Fibroblast of villous mesenchyme (primary cell): ENCODE data around the gene ALS2. TPM values are rescaled to one million over a fixed set of nuclear protein-coding genes. Genes with fewer than 3 reads are reported as not detected.
A peak's percentile ranks its signal among the peaks of the same experiment; 100 is the strongest.

Experiments
- DNase-seq: peaks from one replicate; pipeline ENCODE4 v3.0.0-alpha.2; 2010; ENCODE audit warnings: low read depth
- H3K4me3 ChIP-seq: 2 replicates; pipeline ENCODE4 v1.5.1; 2011; ENCODE audit warnings: low read depth, mild to moderate bottlenecking, low read length
- total RNA-seq: library from RNA; depleted of rRNA; stranded (reverse); fragments of >200 nt; gene quantifications from 2 replicates; pipeline ENCODE4 v1.2.3, GENCODE V29; 2012
- TF ChIP-seq, protein P1 (sequence below): IDR thresholded peaks from 2 replicates; pipeline ENCODE4 v1.5.1; 2012; ENCODE audit warnings: low read depth, mild to moderate bottlenecking, low read length; ENCODE audit not compliant: insufficient read depth

The ALS2 gene
- total RNA-seq, 1 donor = 44.0 TPM

DNA sequence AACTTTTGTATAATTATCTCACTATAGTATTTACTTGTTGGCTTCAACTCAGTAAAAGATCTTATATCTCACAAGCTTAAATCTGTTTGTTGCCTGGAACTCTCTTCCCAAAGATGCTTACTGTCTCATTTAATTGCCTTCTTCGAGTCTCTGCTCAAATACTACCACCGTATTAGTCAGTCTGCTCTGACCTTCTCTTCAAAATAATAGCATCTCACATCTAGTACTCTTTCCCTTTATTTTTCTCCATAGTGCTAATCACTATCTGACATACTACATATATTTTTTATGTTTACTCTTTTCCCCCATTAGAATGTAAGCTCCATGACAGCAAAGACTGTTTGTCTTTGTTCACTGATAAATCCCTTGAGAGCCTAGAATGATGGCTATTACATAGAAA is 71.7 kb downstream of the ALS2 start:
- TF ChIP-seq, protein P1, sequence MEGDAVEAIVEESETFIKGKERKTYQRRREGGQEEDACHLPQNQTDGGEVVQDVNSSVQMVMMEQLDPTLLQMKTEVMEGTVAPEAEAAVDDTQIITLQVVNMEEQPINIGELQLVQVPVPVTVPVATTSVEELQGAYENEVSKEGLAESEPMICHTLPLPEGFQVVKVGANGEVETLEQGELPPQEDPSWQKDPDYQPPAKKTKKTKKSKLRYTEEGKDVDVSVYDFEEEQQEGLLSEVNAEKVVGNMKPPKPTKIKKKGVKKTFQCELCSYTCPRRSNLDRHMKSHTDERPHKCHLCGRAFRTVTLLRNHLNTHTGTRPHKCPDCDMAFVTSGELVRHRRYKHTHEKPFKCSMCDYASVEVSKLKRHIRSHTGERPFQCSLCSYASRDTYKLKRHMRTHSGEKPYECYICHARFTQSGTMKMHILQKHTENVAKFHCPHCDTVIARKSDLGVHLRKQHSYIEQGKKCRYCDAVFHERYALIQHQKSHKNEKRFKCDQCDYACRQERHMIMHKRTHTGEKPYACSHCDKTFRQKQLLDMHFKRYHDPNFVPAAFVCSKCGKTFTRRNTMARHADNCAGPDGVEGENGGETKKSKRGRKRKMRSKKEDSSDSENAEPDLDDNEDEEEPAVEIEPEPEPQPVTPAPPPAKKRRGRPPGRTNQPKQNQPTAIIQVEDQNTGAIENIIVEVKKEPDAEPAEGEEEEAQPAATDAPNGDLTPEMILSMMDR = no peak
- DNase-seq = no peak
- H3K4me3 ChIP-seq = no peak overlapping the region

DNA sequence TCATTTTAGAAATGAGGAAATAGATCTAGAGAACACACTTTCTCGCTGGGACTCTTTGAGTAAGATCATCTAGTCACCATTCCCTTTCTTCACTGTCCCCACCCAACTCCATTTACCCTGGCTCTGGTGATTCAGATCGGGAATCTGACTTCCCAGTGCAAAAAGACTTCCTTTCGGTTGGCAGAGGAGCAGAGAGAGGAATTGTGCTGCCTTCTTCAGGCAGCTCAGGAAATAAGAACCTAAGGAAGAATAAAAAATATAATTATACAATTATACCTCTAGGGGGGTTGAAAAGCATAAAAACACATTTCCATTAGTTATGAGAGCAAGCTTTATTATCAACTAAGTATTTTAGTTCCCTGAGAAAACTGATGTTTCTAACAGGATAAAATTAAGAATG is 73.0 kb downstream of the ALS2 start:
- DNase-seq = peak; percentile 17
- TF ChIP-seq, protein P1 = no peak
- H3K4me3 ChIP-seq = no peak overlapping the region

DNA sequence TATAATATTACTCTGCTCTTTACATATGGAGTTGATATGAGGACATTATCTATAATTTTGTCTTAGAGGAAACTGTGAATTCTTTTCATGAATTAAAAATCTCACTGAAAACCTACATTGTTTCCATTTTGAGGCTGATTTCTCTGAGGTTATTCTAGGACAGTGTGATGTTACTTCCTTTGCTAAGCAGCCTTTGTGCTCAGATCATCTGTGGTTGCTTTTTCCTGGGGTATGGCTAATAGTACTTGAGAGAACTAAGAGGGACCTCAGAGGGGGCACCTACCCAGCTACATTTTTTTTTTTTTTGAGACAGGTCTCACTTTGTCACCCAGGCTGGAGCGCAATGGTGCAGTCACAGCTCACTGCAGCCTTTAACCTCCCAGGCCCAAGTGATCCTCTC is 73.6 kb downstream of the ALS2 start:
- TF ChIP-seq, protein P1 = no peak
- no peak for DNase-seq
- no peak overlapping the region for H3K4me3 ChIP-seq

DNA sequence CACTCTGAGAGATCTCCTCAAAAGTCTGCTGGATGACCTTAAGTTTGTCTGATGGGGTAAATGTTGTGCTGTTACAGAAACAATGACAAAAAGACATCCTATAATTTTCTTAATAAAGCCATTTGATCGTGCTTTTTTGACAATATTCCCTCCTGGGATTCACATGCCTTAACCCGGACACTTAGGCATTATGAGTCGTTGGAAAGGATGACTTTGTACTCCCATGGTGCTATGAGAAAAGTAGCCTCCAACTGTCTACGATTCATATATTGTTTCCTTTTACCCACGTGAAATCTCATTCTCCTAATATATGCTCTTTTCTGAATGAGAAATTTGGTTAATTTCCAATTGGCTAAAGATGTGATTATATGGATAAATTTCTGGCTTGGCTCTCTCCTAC is 76.2 kb downstream of the ALS2 start:
- no peak overlapping the region for H3K4me3 ChIP-seq
- DNase-seq = no peak
- TF ChIP-seq, protein P1 = no peak

DNA sequence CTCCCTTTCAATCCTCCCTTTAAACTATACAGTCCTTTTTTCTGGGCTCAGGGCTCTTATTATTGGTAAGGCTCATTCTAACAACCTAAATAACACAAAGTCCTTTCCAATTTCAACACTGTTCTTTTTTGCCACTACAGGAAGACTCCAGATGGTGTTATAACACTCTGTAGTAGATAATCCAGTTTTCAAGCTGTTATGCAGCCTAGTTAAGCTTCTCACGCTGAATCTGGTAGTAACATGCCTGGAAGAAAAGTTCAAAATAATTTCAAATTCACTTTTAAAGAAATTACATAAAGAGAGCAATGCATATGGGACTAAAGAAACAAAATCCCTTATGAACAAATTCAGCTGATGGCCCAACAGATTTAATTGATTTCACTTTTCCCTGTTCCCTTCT is 79.1 kb downstream of the ALS2 start:
- TF ChIP-seq, protein P1 = no peak
- no peak overlapping the region for H3K4me3 ChIP-seq
- no peak for DNase-seq

DNA sequence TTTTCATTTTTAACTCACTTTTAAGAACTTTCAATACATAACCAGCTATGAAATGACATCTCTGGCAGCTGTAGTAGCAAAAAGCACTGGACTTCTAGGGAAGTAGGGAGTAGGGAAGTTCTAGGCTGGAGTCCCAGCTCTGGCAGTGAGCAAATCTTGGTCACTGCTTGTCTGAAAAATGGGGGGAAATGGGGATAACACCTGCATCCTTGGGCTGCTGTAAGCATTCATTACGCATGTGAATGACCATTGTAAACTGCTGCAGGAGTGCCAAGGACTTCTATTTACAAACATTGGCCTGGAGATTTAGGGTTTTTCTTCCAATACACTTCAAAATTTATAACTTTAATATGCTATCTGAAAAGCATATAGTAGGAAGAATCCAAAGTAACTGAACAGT is 81.3 kb downstream of the ALS2 start:
- no peak for DNase-seq
- TF ChIP-seq, protein P1 = no peak
- no peak overlapping the region for H3K4me3 ChIP-seq

DNA sequence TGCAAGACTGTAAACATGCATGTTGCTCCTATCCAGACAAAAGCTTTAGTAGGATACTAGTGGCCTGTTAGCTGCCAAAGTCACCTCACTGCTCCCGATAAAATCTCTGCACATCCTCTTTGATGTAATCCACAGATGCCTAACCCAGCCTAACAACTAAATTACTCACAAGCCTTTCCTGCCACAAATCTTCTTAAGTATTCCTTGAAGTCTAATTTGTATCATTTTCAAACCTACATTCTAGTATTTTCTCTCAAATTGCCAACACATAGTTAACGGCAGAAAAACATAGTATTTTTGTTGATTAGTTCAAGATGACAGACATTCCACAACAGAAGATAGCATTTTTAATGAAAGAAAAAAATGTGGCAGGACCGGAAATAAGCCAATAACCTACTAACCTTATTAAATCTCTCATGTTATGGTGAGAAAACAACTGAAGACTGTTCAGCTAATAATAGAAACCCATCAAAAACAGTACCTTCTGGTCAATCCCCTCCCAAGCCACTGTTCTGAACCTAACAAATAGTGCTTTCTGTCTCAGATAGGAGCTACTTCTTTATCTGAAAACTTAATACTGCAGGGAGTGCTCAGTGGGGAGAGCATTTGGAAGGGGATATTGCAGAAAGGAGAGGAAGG is 82.0 kb downstream of the ALS2 start, which contains the start of gene MPP4:
Gene MPP4, minus strand, starts transcription at position 57 of the 639 bp plus-strand sequence. CDS start 4,690 bp downstream, outside the sequence.
- H3K4me3 ChIP-seq = no peak within 1 kb of the TSS
- DNase-seq = peak; percentile 73
- TF ChIP-seq, protein P1 = no peak
